ENCODE results near the gene CD300LF.

Gene CD300LF

DNA sequence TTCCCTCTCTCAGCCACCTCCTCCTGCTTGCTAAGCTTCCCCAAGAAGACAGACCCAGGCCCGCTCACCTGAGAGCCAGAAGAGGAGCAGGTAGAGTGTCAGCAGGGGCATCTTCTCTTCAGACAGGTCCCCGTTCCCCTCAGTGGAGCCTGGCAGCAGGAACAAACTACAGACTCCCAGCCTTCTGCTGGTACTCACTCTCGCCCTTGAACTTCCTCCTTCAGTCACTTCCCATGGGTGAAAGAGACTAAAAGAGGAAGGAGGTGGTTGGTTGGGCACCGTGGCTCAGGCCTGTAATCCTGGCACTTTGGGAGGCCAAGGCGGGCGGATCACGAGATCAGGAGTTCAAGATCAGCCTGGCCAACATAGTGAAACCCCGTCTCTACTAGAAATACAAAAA is at the start of gene CD300LF:
TSS of gene CD300LF (minus strand) at position 168 of the 400 bp plus-strand sequence. CDS start at position 111, 57 bp downstream.
- in situ Hi-C loops (cut with MboI; ENCODE audit: low pct_unique_long_range_greater_than_20kb, low sequenced_read_pairs, unreplicated experiment) = no loop called here
- TF ChIP-seq, protein P1, sequence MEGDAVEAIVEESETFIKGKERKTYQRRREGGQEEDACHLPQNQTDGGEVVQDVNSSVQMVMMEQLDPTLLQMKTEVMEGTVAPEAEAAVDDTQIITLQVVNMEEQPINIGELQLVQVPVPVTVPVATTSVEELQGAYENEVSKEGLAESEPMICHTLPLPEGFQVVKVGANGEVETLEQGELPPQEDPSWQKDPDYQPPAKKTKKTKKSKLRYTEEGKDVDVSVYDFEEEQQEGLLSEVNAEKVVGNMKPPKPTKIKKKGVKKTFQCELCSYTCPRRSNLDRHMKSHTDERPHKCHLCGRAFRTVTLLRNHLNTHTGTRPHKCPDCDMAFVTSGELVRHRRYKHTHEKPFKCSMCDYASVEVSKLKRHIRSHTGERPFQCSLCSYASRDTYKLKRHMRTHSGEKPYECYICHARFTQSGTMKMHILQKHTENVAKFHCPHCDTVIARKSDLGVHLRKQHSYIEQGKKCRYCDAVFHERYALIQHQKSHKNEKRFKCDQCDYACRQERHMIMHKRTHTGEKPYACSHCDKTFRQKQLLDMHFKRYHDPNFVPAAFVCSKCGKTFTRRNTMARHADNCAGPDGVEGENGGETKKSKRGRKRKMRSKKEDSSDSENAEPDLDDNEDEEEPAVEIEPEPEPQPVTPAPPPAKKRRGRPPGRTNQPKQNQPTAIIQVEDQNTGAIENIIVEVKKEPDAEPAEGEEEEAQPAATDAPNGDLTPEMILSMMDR (IDR thresholded peaks at IDR 0.05; ENCODE audit: extremely low read depth, insufficient read depth, missing control alignments) = no peak
- DNase-seq (ENCODE audit: low spot score) = no peak

DNA sequence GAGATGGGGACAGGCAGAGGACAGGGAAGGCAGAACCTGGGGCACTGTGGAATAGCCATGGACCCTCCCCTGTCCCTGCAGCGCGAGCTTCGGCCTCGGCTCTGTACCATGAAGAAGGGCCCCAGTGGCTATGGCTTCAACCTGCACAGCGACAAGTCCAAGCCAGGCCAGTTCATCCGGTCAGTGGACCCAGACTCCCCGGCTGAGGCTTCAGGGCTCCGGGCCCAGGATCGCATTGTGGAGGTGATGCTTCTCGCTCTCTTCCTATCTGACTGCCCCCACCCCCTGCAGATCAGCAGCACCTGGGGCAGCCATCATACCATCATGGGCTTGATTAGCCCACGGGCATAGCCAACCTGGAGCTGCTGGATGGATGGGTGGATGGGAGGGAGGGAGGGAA is 49.2 kb upstream of the CD300LF start:
- TF ChIP-seq, protein P1 (IDR thresholded peaks at IDR 0.05; ENCODE audit: extremely low read depth, insufficient read depth, missing control alignments) = no peak
- no peak for DNase-seq (ENCODE audit: low spot score)
- in situ Hi-C loops (cut with MboI; ENCODE audit: low pct_unique_long_range_greater_than_20kb, low sequenced_read_pairs, unreplicated experiment) = loop anchor here (25.0 kb wide), 1 partner anchor 425 kb away; the partner anchor contains the start of gene SUMO2

DNA sequence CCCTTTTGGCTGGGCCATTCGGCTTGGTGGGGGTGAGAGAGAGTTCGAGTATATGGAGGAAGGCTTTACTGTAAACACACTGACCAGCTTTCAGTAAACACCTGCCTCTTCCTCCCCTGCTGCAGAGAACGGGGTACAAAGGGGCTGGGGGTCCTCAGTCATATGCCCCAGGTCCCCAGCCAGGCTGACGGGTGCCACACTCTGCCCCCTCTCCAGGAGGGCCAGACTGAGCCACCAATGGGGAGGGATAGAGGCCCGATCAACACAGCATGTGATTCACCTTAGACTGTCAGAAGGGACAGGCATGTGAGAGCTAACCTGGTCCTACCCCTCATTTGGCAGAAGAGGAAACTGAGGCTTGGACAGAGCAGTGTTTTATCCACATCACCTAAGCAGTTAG is 48.7 kb upstream of the CD300LF start:
- TF ChIP-seq, protein P1 (IDR thresholded peaks at IDR 0.05; ENCODE audit: extremely low read depth, insufficient read depth, missing control alignments) = no peak
- in situ Hi-C loops (cut with MboI; ENCODE audit: low pct_unique_long_range_greater_than_20kb, low sequenced_read_pairs, unreplicated experiment) = loop anchor here (25.0 kb wide), 1 partner anchor 426 kb away; the partner anchor contains the start of gene SUMO2
- DNase-seq (ENCODE audit: low spot score) = no peak

DNA sequence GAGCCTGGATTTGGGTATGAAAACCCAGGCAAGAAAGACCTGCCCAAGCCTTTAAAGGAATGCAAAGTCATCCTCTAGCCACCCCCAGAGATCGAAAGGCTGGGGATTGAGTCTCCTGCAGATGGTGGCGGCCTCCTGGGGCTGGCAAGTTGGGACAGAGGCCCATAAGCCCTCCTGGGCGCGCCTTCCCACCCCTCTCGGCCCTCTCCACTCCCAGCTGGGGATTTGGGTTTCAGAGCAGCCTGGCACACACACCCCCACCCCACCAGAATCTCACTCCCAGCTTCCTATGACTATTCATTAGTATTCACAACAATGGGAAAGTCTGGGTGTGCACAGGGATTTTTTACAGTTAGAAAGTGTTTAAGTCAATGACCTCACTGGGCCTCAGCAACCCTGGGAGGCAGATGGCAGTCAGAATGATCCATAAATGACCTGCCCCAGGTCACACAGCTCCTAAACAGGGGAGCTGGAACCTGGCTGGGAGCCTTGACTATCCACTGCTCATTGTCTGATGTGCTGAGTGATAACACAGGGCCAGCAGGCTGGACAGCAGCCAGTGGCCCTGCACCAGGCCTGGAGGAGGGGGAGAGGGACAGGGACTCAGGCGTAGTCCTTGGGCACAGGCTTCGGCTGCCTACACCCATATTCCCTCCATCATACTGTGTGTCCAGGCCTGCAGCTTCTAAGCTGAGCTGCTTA is 47.8 kb upstream of the CD300LF start:
- TF ChIP-seq, protein P1 (IDR thresholded peaks at IDR 0.05; ENCODE audit: extremely low read depth, insufficient read depth, missing control alignments) = no peak
- no peak for DNase-seq (ENCODE audit: low spot score)
- in situ Hi-C loops (cut with MboI; ENCODE audit: low pct_unique_long_range_greater_than_20kb, low sequenced_read_pairs, unreplicated experiment) = loop anchor here (25.0 kb wide), 1 partner anchor 427 kb away; the partner anchor contains the start of gene SUMO2

DNA sequence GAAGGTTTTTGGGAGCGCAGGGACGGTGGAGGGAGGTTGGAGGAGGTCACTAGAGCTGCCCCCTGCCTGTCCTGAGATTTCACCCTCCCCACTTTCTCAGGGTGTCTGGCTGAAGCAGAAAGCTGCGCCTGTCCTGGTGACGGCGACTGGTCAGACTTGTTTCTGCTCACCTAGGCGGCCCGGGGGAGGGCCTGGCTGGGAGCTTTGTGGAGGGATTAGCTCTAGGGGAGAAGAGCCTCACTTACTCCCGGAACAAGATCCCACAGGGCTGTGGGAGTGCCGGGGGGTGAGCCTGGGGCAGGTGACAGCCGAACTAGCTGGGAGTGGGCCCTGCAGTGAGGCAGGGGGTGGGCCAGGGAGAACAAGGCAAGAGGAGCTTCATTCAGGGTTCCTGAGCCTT is 47.2 kb upstream of the CD300LF start:
- DNase-seq (ENCODE audit: low spot score) = no peak
- in situ Hi-C loops (cut with MboI; ENCODE audit: low pct_unique_long_range_greater_than_20kb, low sequenced_read_pairs, unreplicated experiment) = loop anchor here (25.0 kb wide), 1 partner anchor 427 kb away; the partner anchor contains the start of gene SUMO2
- TF ChIP-seq, protein P1 (IDR thresholded peaks at IDR 0.05; ENCODE audit: extremely low read depth, insufficient read depth, missing control alignments) = no peak

DNA sequence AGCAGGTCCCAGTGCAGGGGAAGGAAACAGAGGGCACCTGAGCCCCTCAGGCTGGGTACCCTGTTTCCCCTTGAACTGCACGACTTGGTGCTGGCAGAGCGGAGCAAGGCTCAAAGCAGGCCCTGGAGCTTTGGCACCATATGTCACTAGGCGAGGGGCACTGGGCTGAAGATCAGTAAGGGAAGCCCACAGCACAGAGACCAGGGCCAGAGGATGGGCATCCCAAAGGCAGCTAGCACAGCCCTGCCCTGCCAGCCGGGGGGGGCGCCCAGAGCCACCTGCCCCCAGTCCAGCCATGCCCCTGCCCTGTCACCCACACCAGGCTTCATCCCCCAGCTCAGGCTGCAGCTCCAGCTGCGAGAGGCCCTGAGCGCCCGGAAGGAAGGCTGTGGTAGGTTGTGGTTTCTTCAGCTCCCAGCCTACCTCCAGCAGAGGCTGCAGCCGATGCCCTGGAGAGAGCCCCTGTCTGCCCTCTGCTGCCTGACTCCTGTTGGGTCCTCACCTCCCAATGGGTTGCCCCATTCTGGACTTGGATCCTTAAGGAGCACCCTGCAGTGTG is 46.6 kb upstream of the CD300LF start:
- DNase-seq (ENCODE audit: low spot score) = peak; percentile 67
- in situ Hi-C loops (cut with MboI; ENCODE audit: low pct_unique_long_range_greater_than_20kb, low sequenced_read_pairs, unreplicated experiment) = loop anchor here (25.0 kb wide), 1 partner anchor 428 kb away; the partner anchor contains the start of gene SUMO2
- TF ChIP-seq, protein P1 (IDR thresholded peaks at IDR 0.05; ENCODE audit: extremely low read depth, insufficient read depth, missing control alignments) = peak; percentile 37
